Hindlimb muscle (tissue), 1 donor: ENCODE results near the gene GCFC2. TPM values are rescaled to one million over a fixed set of nuclear protein-coding genes. Genes with fewer than 3 reads are reported as not detected.
"Not testable (repeated sequence)": the region's sequence is repeated elsewhere in the genome, so short reads cannot be mapped to it uniquely, and the experiment has no call there.

Experiments
- DNase-seq: peaks from one replicate; pipeline ENCODE4 v3.0.0-alpha.2; 2013
- polyA plus RNA-seq: library from polyadenylated mRNA; unstranded; fragments of 120-200 nt; gene quantifications from one replicate; pipeline ENCODE4 v1.2.1, GENCODE V29; 2013; ENCODE audit not compliant: insufficient read length

The GCFC2 gene
- polyA plus RNA-seq, 1 donor = 21.1 TPM

- no peak for DNase-seq
These were observed 31.2 kb downstream of the GCFC2 start for GRCh38 chr2:75679556-75679955.

- no peak for DNase-seq
These were observed 34.3 kb downstream of the GCFC2 start for GRCh38 chr2:75676464-75676863.

GRCh38 chr2:75675908-75676307 lies 34.8 kb downstream of the GCFC2 start:
- DNase-seq = no peak

GRCh38 chr2:75675423-75675822 lies 35.3 kb downstream of the GCFC2 start:
- DNase-seq = not testable (repeated sequence)

- no peak for DNase-seq
These were observed 42.8 kb downstream of the GCFC2 start for GRCh38 chr2:75667884-75668283.

DNA sequence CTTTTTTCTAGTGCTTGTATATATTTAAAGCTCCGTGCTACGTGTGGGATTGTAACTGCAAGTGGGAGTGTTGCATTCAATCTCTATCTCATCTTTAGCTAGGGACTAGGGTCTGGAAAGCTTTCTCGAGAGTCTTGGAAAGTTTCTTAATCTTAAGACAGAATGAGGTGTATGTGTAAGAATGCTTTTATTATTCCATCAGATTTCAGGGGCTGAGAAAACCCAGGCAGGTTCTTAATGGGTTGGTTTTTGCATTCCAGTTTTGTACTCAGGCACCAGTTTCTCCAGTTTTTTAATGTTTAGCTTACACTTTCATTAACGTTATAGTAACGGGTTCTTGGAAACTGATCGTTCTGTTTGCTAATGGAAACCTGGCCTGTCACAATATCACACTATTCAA lies 43.8 kb downstream of the GCFC2 start:
- no peak for DNase-seq

DNA sequence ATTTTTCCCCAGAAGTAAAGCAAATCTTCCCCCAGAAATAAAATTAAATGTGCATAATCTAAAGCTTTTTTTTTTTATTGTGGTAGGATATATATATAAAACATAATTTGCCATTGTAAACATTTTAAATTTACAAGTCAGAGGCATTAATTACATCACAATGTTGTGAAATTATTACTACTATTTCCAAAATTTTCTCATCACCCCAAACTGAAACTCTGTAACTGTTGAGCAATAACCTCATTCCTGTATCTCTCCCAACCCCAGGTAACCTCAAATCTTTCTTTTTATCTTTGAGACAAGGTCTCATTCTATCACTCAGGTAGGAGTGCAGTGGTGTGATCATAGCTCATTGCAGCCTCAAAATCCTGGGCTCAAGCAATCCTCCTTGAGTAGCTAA lies 52.9 kb downstream of the GCFC2 start:
- no peak for DNase-seq

DNA sequence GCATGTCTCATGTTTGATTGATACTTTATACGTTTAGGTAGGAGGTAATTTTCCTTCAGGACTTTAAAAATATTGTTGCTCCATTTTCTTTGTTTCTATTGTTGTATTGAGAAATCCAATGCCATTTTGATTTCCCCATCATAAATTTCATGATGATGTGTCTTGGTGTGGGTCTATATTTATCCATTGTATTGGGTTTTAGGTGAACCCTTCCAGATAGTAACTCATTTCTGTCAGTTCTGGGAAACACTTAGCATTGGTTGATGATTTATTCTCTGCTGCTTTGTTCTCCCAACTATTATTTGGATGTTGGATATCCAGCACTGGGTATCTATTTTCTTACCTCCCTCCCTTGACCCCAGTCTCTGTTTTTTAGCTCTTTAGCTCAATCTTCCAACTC lies 54.2 kb downstream of the GCFC2 start:
- no peak for DNase-seq

GRCh38 chr2:75655861-75656260 lies 54.9 kb downstream of the GCFC2 start:
- no peak for DNase-seq

- no peak for DNase-seq
These were observed 56.7 kb downstream of the GCFC2 start for GRCh38 chr2:75654012-75654411.

- DNase-seq = no peak
These were observed 62.9 kb downstream of the GCFC2 start for GRCh38 chr2:75647771-75648170.

- peak; percentile 88 for DNase-seq
These were observed 63.9 kb downstream of the GCFC2 start, which contains the start of gene MRPL19 for GRCh38 chr2:75646583-75647425. Gene MRPL19 (plus strand): TSS chr2:75646783. CDS start chr2:75646808, 25 bp downstream.

DNA sequence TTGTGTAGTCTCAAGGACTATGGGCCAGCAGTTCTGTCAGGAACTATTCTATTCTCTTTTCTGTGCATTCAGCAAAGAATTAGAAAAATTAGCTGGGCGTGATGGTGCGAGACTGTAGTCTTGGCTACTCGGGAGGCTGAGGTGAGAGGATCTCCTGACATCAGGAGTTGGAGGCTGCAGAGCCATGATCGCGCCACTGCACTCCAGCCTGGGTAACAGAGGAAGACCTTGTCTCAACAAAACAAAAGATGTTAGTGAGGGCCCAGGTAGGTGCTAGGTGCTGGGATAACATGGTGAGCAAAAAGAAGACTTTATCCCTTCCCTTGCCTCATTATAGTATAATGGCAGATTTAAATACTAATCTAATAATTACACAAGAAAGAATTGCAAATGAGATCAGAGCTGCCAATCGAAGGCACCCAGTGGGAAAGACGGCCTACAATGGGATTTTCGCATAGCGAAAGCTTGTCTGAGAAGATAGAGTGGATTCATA lies 64.6 kb downstream of the GCFC2 start:
- no peak for DNase-seq

GRCh38 chr2:75645643-75646042 lies 65.1 kb downstream of the GCFC2 start:
- no peak for DNase-seq

DNA sequence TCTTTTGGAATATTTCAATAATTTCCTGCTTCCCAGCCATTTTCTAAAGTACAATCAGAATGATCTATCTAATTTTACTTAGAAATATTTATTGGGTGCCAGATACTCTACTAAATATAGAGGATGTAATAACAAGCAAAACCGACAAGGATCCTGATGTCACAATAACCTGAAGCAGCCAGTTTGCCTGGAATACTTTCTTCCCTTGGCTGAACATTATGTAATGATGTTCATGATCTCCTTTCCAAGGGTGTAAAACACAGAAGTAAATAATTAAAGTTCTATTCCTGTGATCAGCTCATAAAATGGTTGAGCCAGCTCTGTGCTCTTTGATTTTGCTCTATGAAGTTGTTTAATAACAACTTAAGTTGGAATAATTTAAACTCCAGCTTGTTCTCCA lies 66.7 kb downstream of the GCFC2 start:
- no peak for DNase-seq

DNA sequence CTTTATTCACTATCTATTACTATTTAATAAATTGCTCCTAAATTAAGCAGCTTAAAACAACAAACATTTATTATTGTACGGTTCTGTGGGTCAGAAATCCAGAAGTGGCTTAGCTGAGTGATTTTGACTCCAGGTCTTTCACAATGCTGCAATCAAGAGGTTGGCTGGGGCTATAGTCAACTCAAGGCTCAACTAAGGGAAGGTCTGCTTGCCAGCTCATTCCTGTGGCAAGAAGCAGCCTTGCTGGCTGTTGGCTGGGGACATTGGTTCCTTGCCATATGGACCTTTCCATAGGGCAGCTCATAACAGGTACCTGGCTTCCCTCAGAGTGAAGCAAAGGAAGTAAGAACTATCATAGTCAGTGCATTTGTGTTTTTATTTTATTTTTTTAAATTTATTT lies 69.1 kb downstream of the GCFC2 start:
- no peak for DNase-seq

DNA sequence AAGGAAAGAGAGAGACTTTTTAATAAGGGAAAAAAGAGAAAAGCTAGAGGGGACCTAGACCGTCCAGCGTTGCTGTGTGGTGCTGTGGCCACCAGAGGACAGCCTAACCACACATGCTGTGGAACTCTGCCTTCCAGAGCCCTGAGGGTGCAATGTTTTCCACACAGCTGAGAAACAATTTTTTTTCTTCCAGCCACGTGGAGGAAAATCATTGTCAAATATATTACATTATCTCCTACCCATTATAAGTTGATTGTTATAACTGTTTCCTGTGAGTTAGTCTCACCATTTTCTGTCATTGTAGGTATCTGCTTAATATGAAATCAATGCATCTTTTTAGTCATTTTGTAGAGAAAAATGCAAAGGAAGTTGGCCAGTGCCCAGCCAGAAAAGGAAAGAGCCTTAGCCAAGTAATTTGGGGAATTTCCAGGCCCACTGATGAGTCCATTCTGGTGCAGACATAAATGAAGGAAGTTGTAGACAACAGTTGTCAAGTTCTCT lies 70.0 kb downstream of the GCFC2 start:
- peak; percentile 72 for DNase-seq

DNA sequence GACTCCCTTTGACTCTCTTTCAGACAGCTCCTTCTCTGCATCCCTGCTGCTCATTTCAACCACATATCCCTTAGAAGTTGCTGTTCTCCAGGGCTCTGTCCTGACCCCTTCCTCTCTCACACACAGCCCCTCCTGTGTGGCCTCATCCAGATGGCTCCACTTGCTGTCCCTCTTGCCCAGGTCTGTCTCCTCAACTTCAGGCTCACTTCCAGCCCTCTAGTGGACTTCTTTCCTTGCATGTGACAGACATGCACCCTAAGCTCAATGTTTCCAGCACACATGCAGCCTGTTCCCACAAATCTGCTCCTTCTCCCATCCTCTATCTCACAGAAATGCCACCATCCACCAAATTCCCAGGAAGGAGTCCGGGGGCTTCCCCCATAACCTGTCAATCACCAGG lies 73.1 kb downstream of the GCFC2 start:
- no peak for DNase-seq

GRCh38 chr2:75634945-75635344 lies 75.8 kb downstream of the GCFC2 start:
- DNase-seq = no peak

DNA sequence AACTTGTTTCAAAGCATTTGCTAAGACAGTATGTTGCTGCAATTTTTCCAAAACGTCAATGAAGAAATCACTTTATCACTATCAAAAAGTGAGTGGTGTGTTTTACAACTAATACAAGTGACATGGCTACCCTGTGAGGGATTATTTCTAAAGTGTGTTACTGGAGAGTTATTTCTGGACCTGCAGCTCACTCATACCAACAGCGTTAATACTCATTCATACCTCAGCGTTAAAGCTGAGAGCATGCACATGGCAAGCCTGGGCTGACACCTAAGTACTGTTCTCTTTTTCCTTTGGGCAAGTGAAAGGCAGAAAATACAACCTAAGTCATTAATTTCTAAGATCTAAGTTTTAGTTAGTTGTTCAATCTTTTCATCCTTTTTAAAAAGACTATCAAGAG lies 77.1 kb downstream of the GCFC2 start:
- no peak for DNase-seq

GRCh38 chr2:75632813-75633212 lies 77.9 kb downstream of the GCFC2 start:
- DNase-seq = no peak

- no peak for DNase-seq
These were observed 78.5 kb downstream of the GCFC2 start for GRCh38 chr2:75632091-75632701.

DNA sequence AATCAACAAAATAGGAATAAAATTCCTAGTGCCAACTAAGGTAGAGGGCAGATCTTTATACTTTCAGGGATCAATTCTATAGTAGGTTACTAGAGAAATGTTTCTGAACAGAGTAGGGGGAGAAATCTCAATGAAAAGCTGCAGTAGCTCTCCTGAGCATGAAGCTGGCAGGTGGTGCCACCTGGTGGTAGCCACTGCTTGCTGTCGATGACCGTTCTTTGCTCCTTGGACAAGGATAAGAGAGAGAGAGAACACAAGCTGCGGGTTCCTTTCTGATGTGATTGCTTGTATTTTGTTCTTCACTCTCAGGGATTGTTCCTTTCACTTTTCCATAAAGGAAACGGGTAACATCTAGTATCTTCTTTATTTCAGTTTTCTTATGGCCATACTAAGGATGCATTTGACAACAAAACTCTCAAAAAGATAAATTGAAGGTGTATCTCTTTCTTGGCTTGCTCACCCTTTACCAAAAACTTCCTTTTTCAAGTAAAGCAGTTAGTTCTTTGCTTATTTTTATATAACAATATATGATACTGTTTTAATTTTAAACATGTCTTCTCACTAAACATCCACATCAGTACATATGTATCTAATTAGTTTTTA lies 82.7 kb downstream of the GCFC2 start:
- peak; percentile 63 for DNase-seq
